GM18907 (cell line): Measurements from ENCODE around the gene PDZRN3.

Experiments used
- ATAC-seq: cut with Tn5 transposase; IDR thresholded peaks from one replicate; pipeline ENCODE4 v1.9.1; 2021; ENCODE audit warnings: mild to moderate bottlenecking, moderate library complexity; ENCODE audit not compliant: unreplicated experiment

PDZRN3 gene

GRCh38 chr3:73624821-73625665, at the start of gene PDZRN3:
Gene PDZRN3, minus strand, starts transcription at chr3:73624941.
- ATAC-seq = no peak

- ATAC-seq = no peak
These were observed 49.5 kb upstream of the PDZRN3 start for GRCh38 chr3:73674280-73674679.

- ATAC-seq = no peak
These were observed 44.5 kb upstream of the PDZRN3 start for GRCh38 chr3:73669260-73669659.

- ATAC-seq = no peak
These were observed 43.6 kb upstream of the PDZRN3 start for GRCh38 chr3:73668391-73668790.

- ATAC-seq = no peak
These were observed 43.1 kb upstream of the PDZRN3 start for GRCh38 chr3:73667889-73668288.

- ATAC-seq = no peak
These were observed 40.5 kb upstream of the PDZRN3 start for GRCh38 chr3:73665286-73665685.

- no peak for ATAC-seq
These were observed 39.6 kb upstream of the PDZRN3 start for GRCh38 chr3:73664389-73664788.

GRCh38 chr3:73663495-73663894, 38.8 kb upstream of the PDZRN3 start:
- no peak for ATAC-seq

- ATAC-seq = no peak
These were observed 36.5 kb upstream of the PDZRN3 start for GRCh38 chr3:73661265-73661664.

- no peak for ATAC-seq
These were observed 33.5 kb upstream of the PDZRN3 start for GRCh38 chr3:73658227-73658626.

- no peak for ATAC-seq
These were observed 32.4 kb upstream of the PDZRN3 start for GRCh38 chr3:73657186-73657585.

- no peak for ATAC-seq
These were observed 31.6 kb upstream of the PDZRN3 start for GRCh38 chr3:73656241-73656890.

GRCh38 chr3:73655197-73655596, 30.5 kb upstream of the PDZRN3 start:
- ATAC-seq = no peak

GRCh38 chr3:73653877-73654276, 29.1 kb upstream of the PDZRN3 start:
- no peak for ATAC-seq

GRCh38 chr3:73653351-73653750, 28.6 kb upstream of the PDZRN3 start:
- no peak for ATAC-seq

GRCh38 chr3:73652896-73653295, 28.2 kb upstream of the PDZRN3 start:
- ATAC-seq = no peak

GRCh38 chr3:73637042-73637441, 12.3 kb upstream of the PDZRN3 start:
- no peak for ATAC-seq

- ATAC-seq = no peak
These were observed 10.5 kb upstream of the PDZRN3 start for GRCh38 chr3:73635254-73635653.

- no peak for ATAC-seq
These were observed 9.2 kb upstream of the PDZRN3 start for GRCh38 chr3:73633916-73634344.

GRCh38 chr3:73633453-73633852, 8.7 kb upstream of the PDZRN3 start:
- ATAC-seq = no peak

- no peak for ATAC-seq
These were observed 1.4 kb upstream of the PDZRN3 start for GRCh38 chr3:73626106-73626505.
